Activated gamma-delta T cell treated with anti-CD3 and anti-CD28 coated beads, Interleukin-2, amount 50 U/mL, for 16 hours (primary cell): ENCODE data around the gene NUDT6.
"Not testable (repeated sequence)": the region's sequence is repeated elsewhere in the genome, so short reads cannot be mapped to it uniquely, and the experiment has no call there.

ENCODE experiments used
- DNase-seq: peaks from one replicate; pipeline ENCODE4 v3.0.0-alpha.2; 2020; ENCODE audit warnings: low read depth

The NUDT6 gene

GRCh38 chr4:122921971-122922876 is at the start of gene NUDT6:
TSS of gene NUDT6 (minus strand) at chr4:122922597. CDS start at chr4:122922572, 25 bp downstream.
- no peak for DNase-seq

- no peak for DNase-seq
These were observed 45.9 kb upstream of the NUDT6 start for GRCh38 chr4:122968227-122968812.

- DNase-seq: no peak
These were observed 44.8 kb upstream of the NUDT6 start for GRCh38 chr4:122967231-122967630.

GRCh38 chr4:122966201-122966600 is 43.8 kb upstream of the NUDT6 start:
- DNase-seq: no peak

GRCh38 chr4:122963216-122963615 is 40.8 kb upstream of the NUDT6 start:
- DNase-seq: no peak

GRCh38 chr4:122960611-122961000 is 38.2 kb upstream of the NUDT6 start:
- no peak for DNase-seq

- DNase-seq: no peak
These were observed 37.7 kb upstream of the NUDT6 start for GRCh38 chr4:122959981-122960610.

GRCh38 chr4:122959441-122959840 is 37.0 kb upstream of the NUDT6 start:
- no peak for DNase-seq

- DNase-seq: no peak
These were observed 36.1 kb upstream of the NUDT6 start for GRCh38 chr4:122958505-122958904.

- DNase-seq: no peak
These were observed 31.5 kb upstream of the NUDT6 start for GRCh38 chr4:122953924-122954323.

- no peak for DNase-seq
These were observed 29.6 kb upstream of the NUDT6 start for GRCh38 chr4:122952028-122952427.

- no peak for DNase-seq
These were observed 26.3 kb upstream of the NUDT6 start for GRCh38 chr4:122948671-122949070.

GRCh38 chr4:122946142-122946541 is 23.7 kb upstream of the NUDT6 start:
- no peak for DNase-seq

GRCh38 chr4:122945136-122945535 is 22.7 kb upstream of the NUDT6 start:
- DNase-seq: not testable (repeated sequence)

GRCh38 chr4:122932763-122933162 is 10.4 kb upstream of the NUDT6 start:
- DNase-seq: no peak

GRCh38 chr4:122930862-122931261 is 8.5 kb upstream of the NUDT6 start:
- no peak for DNase-seq

GRCh38 chr4:122928930-122929329 is 6.5 kb upstream of the NUDT6 start:
- DNase-seq: no peak

GRCh38 chr4:122922877-122923511 is 597 bp upstream of the NUDT6 start:
- DNase-seq: peak; percentile 75

GRCh38 chr4:122921300-122921699 is 1.1 kb downstream of the NUDT6 start:
- no peak for DNase-seq

GRCh38 chr4:122920473-122920872 is 1.9 kb downstream of the NUDT6 start:
- no peak for DNase-seq

- DNase-seq: no peak
These were observed 4.7 kb downstream of the NUDT6 start for GRCh38 chr4:122917731-122918130.

- no peak for DNase-seq
These were observed 7.5 kb downstream of the NUDT6 start for GRCh38 chr4:122914938-122915337.
